HepG2 (cell line): ENCODE results near the gene PRR12. TPM values are rescaled to one million over a fixed set of nuclear protein-coding genes. Genes with fewer than 3 reads are reported as not detected.

ENCODE experiments used
- ARHGAP35 ChIP-seq: sonication (generic); formaldehyde crosslinking; IDR thresholded peaks from 2 replicates; pipeline ENCODE4 v1.9.0; 2022; ENCODE audit warnings: mild to moderate bottlenecking, inconsistent platforms, moderate library complexity, missing genetic modification reagents, borderline replicate concordance
- GPBP1L1 ChIP-seq: sonication (generic); formaldehyde crosslinking; IDR thresholded peaks from 2 replicates; pipeline ENCODE4 v1.5.0; 2020; ENCODE audit warnings: mild to moderate bottlenecking, missing genetic modification reagents
- HOXA5 ChIP-seq: sonication (generic); formaldehyde crosslinking; IDR thresholded peaks from 2 replicates; pipeline ENCODE4 v1.4.0; 2020; ENCODE audit warnings: missing genetic modification reagents
- ISL2 ChIP-seq: sonication (generic); formaldehyde crosslinking; IDR thresholded peaks from 2 replicates; pipeline ENCODE4 v1.5.0; 2020; ENCODE audit warnings: missing genetic modification reagents
- KDM5B ChIP-seq: sonication (generic); formaldehyde crosslinking; IDR thresholded peaks from 2 replicates; pipeline ENCODE4 v1.4.0; 2020; ENCODE audit warnings: missing genetic modification reagents, mild to moderate bottlenecking, borderline replicate concordance
- KIAA2018 ChIP-seq: sonication (generic); formaldehyde crosslinking; IDR thresholded peaks from 2 replicates; pipeline ENCODE4 v1.5.0; 2020; ENCODE audit warnings: mild to moderate bottlenecking, missing genetic modification reagents, borderline replicate concordance
- MAZ ChIP-seq, 2 experiments: sonication (generic) in 1 of 2; formaldehyde crosslinking in 1 of 2; IDR thresholded peaks; 2 replicates each; pipeline versions ENCODE4 v1.5.0 to v1.6.1; 2012 to 2020; ENCODE audit warnings: low read depth in 2 of 2, mild to moderate bottlenecking in 2 of 2, borderline replicate concordance in 1 of 2, improper control_type of control experiment in 1 of 2, low read length in 1 of 2, missing genetic modification reagents in 1 of 2, moderate library complexity in 1 of 2
- MIER2 ChIP-seq: IDR thresholded peaks from 2 replicates; pipeline ENCODE4 v1.6.1; 2016; ENCODE audit warnings: missing biosample characterization, missing genetic modification reagents
- ONECUT2 ChIP-seq: sonication (generic); formaldehyde crosslinking; IDR thresholded peaks from 2 replicates; pipeline ENCODE4 v1.4.0; 2020; ENCODE audit warnings: missing genetic modification reagents
- WIZ ChIP-seq: sonication (generic); formaldehyde crosslinking; IDR thresholded peaks from 2 replicates; pipeline ENCODE4 v1.5.1; 2020; ENCODE audit warnings: mild to moderate bottlenecking, missing genetic modification reagents
- ZFP37 ChIP-seq: sonication (generic); formaldehyde crosslinking; IDR thresholded peaks from 2 replicates; pipeline ENCODE4 v1.4.0; 2020; ENCODE audit warnings: missing genetic modification reagents, borderline replicate concordance
- ZMAT3 ChIP-seq: sonication (generic); formaldehyde crosslinking; conservative IDR thresholded peaks from 2 replicates; pipeline ENCODE4 v1.7.0; 2021; ENCODE audit warnings: missing genetic modification reagents
- ZNF225 ChIP-seq: sonication (generic); formaldehyde crosslinking; IDR thresholded peaks from 2 replicates; pipeline ENCODE4 v1.4.0; 2020; ENCODE audit warnings: mild to moderate bottlenecking, missing genetic modification reagents
- ZNF234 ChIP-seq: sonication (generic); formaldehyde crosslinking; conservative IDR thresholded peaks from 2 replicates; pipeline ENCODE4 v1.5.1; 2020; ENCODE audit warnings: mild to moderate bottlenecking, missing genetic modification reagents
- ZNF557 ChIP-seq: sonication (generic); formaldehyde crosslinking; IDR thresholded peaks from 2 replicates; pipeline ENCODE4 v1.4.0; 2020; ENCODE audit warnings: missing genetic modification reagents
- ZSCAN30 ChIP-seq: sonication (generic); formaldehyde crosslinking; IDR thresholded peaks from 2 replicates; pipeline ENCODE4 v1.5.0; 2020; ENCODE audit warnings: mild to moderate bottlenecking, missing genetic modification reagents
- polyA plus RNA-seq, 8 experiments: library from polyadenylated mRNA; depleted of rRNA in 3 of 8; stranded (reverse) in 7 of 8; unstranded in 1 of 8; fragments of >200 nt; fragmentation: Illumina TruSeq in 4 of 8; extraction: Trizol in 4 of 8; gene quantifications; 2 replicates each; pipeline versions ENCODE4 v1.2.1 to v1.2.3, GENCODE V29; 2011 to 2016; ENCODE audit warnings: low read depth in 4 of 8, missing spikeins in 1 of 8, mixed read lengths in 1 of 8; ENCODE audit not compliant: insufficient read depth in 1 of 8
- total RNA-seq, 5 experiments: library from RNA; depleted of rRNA; stranded (reverse); fragments of >200 nt; fragmentation: Illumina TruSeq; extraction: Trizol; gene quantifications; 2 replicates each; pipeline ENCODE4 v1.2.3, GENCODE V29; 2016; ENCODE audit warnings: low read depth in 1 of 5
- TF ChIP-seq, protein P1 (sequence below), 2 experiments: sonication (generic) in 1 of 2; formaldehyde crosslinking in 1 of 2; IDR thresholded peaks; 2 replicates each; pipeline versions ENCODE4 v1.4.0 to v1.6.1; 2018 to 2020; ENCODE audit warnings: missing genetic modification reagents in 2 of 2, borderline replicate concordance in 1 of 2, low read depth in 1 of 2, mild to moderate bottlenecking in 1 of 2, missing biosample characterization in 1 of 2

PRR12 gene
- total and polyA plus RNA-seq, 2 of the 13 experiments (the other 11 are each of a cell fraction or from before 2014, with no cell fraction given): 0.62 to 1.5 TPM

DNA sequence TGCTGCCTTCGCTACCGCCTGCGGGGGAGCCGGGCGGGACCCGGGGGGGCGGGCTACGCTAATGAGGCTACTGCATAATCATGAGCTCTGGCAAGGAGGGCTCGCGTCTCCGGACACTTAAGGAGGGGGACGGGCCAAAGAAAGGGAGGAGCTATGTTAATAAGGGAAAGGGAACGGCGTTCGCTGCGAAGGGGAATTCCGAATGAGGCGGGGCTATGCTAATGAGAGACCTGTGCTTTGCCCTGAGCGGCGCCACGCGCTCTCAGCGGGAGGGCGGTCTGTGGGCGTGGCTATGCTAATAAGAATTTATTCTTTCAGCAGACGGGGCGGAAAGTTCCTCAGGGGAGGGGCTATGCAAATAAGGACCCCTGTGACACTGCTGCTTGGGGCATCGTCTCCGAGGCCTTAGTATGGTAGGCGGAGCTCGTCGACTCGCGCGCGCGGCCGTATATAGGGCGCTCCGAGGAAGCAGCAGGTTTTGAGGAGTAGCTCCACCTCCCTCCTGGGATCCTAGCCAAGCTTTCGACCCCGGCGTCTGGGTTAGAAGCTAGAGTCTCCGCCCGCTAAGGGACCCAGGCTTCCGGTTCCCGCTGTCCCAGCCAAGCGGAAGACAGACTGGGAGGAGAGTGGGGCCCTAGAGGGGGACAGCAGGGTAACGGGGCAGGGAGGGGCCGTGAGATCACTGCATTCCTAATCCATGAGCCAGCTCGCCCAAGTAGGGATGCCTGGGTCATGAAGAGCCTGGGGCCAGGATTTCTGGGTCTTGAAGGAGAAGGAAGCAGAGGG lies 49.3 kb downstream of the PRR12 start, which contains the start of gene RRAS (continued):
- TF ChIP-seq KIAA2018 (no peak), ZMAT3 (CRISPR knock-in tag) (peak; percentile 84; the same call in 1 of the 2 replicates), ZSCAN30 (0 out of 2 replicates have a peak, but pooled peaks have one; percentile 58), ZNF234 (no peak), MIER2 (CRISPR knock-in tag) (no peak), ZNF225 (no peak), ZFP37 (CRISPR knock-in tag) (no peak), MAZ (IDR thresholded peaks at IDR 0.05; ENCODE audit: borderline replicate concordance, low read depth, low read length) (peak; percentile 55; the same call in 1 of the 2 replicates), MAZ (CRISPR knock-in tag; IDR thresholded peaks at IDR 0.05; ENCODE audit: low read depth) (peak; percentile 74), ISL2 (0 out of 2 replicates have a peak, but pooled peaks have one; percentile 20), KDM5B (CRISPR knock-in tag) (peak; percentile 27; the same call in 1 of the 2 replicates), GPBP1L1 (CRISPR knock-in tag) (no peak), HOXA5 (CRISPR knock-in tag) (peak; percentile 48; the same call in 1 of the 2 replicates), ARHGAP35 (CRISPR knock-in tag) (no peak; the same call in 1 of the 2 replicates), ZNF557 (no peak), WIZ (CRISPR knock-in tag) (no peak), ONECUT2 (CRISPR knock-in tag) (no peak)
- TF ChIP-seq, protein P1, sequence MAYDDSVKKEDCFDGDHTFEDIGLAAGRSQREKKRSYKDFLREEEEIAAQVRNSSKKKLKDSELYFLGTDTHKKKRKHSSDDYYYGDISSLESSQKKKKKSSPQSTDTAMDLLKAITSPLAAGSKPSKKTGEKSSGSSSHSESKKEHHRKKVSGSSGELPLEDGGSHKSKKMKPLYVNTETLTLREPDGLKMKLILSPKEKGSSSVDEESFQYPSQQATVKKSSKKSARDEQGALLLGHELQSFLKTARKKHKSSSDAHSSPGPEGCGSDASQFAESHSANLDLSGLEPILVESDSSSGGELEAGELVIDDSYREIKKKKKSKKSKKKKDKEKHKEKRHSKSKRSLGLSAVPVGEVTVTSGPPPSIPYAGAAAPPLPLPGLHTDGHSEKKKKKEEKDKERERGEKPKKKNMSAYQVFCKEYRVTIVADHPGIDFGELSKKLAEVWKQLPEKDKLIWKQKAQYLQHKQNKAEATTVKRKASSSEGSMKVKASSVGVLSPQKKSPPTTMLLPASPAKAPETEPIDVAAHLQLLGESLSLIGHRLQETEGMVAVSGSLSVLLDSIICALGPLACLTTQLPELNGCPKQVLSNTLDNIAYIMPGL (CRISPR knock-in tag; IDR thresholded peaks at IDR 0.05; ENCODE audit: borderline replicate concordance in 1 of 2, low read depth in 1 of 2): peak in 1 of 2 experiments; percentile 72; a peak in 2 of 4 replicates
